MM.1S (cell line): ENCODE results near the gene RWDD3.

Source experiments
- DNase-seq: peaks from one replicate; pipeline ENCODE4 v3.0.0-alpha.2; 2015
- H2AFZ ChIP-seq: fragments of 300-600 bp; sonication (generic); 2 replicates; pipeline ENCODE4 v1.6.0; 2016; ENCODE audit warnings: antibody characterized with exemption, low read length
- H3F3A ChIP-seq: fragments of 300-600 bp; sonication (generic); 2 replicates; pipeline ENCODE4 v1.6.1; 2016; ENCODE audit warnings: mild to moderate bottlenecking, antibody characterized with exemption, low read length, moderate library complexity, mixed read lengths; ENCODE audit not compliant: insufficient read depth
- H3K27ac ChIP-seq: fragments of 300-600 bp; sonication (generic); 2 replicates; pipeline ENCODE4 v1.5.1; 2016; ENCODE audit warnings: mild to moderate bottlenecking, low read length
- H3K27me3 ChIP-seq: fragments of 300-600 bp; sonication (generic); replicated peaks from 2 replicates; pipeline ENCODE4 v1.6.0; 2016; ENCODE audit warnings: low read length; ENCODE audit not compliant: insufficient read depth
- H3K36me3 ChIP-seq: fragments of 300-600 bp; sonication (generic); replicated peaks from 2 replicates; pipeline ENCODE4 v1.6.1; 2016; ENCODE audit warnings: mild to moderate bottlenecking, low read length, mixed read lengths; ENCODE audit not compliant: insufficient read depth
- H3K4me1 ChIP-seq: fragments of 300-600 bp; sonication (generic); 2 replicates; pipeline ENCODE4 v1.6.1; 2016; ENCODE audit warnings: low read length, mixed read lengths
- H3K4me2 ChIP-seq: fragments of 300-600 bp; sonication (generic); 2 replicates; pipeline ENCODE4 v1.6.0; 2016; ENCODE audit warnings: low read depth, low read length
- H3K4me3 ChIP-seq: fragments of 300-600 bp; sonication (generic); 2 replicates; pipeline ENCODE4 v1.5.1; 2016; ENCODE audit warnings: low read length, mixed read lengths
- H3K79me2 ChIP-seq: fragments of 300-600 bp; sonication (generic); 2 replicates; pipeline ENCODE4 v1.6.1; 2016; ENCODE audit warnings: mixed run types, low read length, mixed read lengths
- H3K9ac ChIP-seq: fragments of 300-600 bp; sonication (generic); 2 replicates; pipeline ENCODE4 v1.6.1; 2016; ENCODE audit warnings: low read length, mixed read lengths
- H3K9me2 ChIP-seq: fragments of 300-600 bp; sonication (generic); replicated peaks from 2 replicates; pipeline ENCODE4 v1.6.1; 2016; ENCODE audit warnings: mild to moderate bottlenecking, low read length, mixed read lengths; ENCODE audit not compliant: insufficient read depth
- H3K9me3 ChIP-seq: fragments of 300-600 bp; sonication (generic); replicated peaks from 2 replicates; pipeline ENCODE4 v1.6.1; 2016; ENCODE audit warnings: mild to moderate bottlenecking, low read length, mixed read lengths; ENCODE audit not compliant: insufficient read depth
- H4K20me1 ChIP-seq: fragments of 300-600 bp; sonication (generic); 2 replicates; pipeline ENCODE4 v1.6.1; 2016; ENCODE audit warnings: mild to moderate bottlenecking, low read length, moderate library complexity, mixed read lengths; ENCODE audit not compliant: insufficient read depth
- EZH2 ChIP-seq: fragments of 300-600 bp; sonication (generic); optimal IDR thresholded peaks from 2 replicates; pipeline ENCODE3; 2017; ENCODE audit warnings: low read depth, mild to moderate bottlenecking, antibody characterized with exemption, low read length, mixed read lengths
- EZH2phosphoT487 ChIP-seq: fragments of 300-600 bp; sonication (generic); IDR thresholded peaks from 2 replicates; pipeline ENCODE4 v1.6.1; 2018; ENCODE audit warnings: antibody characterized with exemption, low read length
- TF ChIP-seq, protein P1 (sequence below): fragments of 300-600 bp; sonication (generic); IDR thresholded peaks from 2 replicates; pipeline ENCODE4 v1.5.1; 2016; ENCODE audit warnings: antibody characterized with exemption, low read length, mixed read lengths

The RWDD3 gene

DNA sequence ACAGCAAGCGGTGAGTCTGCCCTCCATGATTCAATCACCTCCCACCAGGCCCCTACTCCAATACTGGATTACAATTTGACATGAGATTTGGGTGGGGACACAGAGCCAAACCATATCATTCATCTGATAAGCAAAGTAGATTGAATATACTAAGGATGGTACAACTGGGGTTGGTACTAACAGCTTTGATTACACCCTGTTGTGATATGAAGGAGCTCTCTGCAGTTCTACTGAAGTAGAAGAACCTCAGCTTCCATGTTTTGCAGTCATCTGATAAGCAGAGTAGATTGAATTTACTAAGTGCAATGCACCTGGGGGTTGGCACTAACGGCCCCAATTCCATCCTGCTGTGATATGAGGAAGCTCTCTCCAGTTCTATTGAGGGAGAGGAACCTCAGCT is 31.1 kb downstream of the RWDD3 start:
- no peaks in the 10 kb centered on the region for H3K9me2 ChIP-seq
- H3K27ac ChIP-seq, result no peak overlapping the region
- H2AFZ ChIP-seq, result no peak overlapping the region
- no peak overlapping the region for H3K9ac ChIP-seq
- no peaks in the 10 kb centered on the region for H3F3A ChIP-seq
- no peak for DNase-seq
- H4K20me1 ChIP-seq, result no peaks in the 10 kb centered on the region
- no peaks in the 10 kb centered on the region for H3K9me3 ChIP-seq
- H3K4me3 ChIP-seq, result no peak overlapping the region
- no peaks in the 10 kb centered on the region for H3K36me3 ChIP-seq
- H3K79me2 ChIP-seq, result no peaks in the 10 kb centered on the region
- no peak overlapping the region for H3K4me2 ChIP-seq
- TF ChIP-seq EZH2 (no peak), EZH2phosphoT487 (no peak)
- TF ChIP-seq, protein P1, sequence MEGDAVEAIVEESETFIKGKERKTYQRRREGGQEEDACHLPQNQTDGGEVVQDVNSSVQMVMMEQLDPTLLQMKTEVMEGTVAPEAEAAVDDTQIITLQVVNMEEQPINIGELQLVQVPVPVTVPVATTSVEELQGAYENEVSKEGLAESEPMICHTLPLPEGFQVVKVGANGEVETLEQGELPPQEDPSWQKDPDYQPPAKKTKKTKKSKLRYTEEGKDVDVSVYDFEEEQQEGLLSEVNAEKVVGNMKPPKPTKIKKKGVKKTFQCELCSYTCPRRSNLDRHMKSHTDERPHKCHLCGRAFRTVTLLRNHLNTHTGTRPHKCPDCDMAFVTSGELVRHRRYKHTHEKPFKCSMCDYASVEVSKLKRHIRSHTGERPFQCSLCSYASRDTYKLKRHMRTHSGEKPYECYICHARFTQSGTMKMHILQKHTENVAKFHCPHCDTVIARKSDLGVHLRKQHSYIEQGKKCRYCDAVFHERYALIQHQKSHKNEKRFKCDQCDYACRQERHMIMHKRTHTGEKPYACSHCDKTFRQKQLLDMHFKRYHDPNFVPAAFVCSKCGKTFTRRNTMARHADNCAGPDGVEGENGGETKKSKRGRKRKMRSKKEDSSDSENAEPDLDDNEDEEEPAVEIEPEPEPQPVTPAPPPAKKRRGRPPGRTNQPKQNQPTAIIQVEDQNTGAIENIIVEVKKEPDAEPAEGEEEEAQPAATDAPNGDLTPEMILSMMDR, result no peak
- H3K27me3 ChIP-seq, result no peaks in the 10 kb centered on the region
- H3K4me1 ChIP-seq, result no peaks in the 10 kb centered on the region

DNA sequence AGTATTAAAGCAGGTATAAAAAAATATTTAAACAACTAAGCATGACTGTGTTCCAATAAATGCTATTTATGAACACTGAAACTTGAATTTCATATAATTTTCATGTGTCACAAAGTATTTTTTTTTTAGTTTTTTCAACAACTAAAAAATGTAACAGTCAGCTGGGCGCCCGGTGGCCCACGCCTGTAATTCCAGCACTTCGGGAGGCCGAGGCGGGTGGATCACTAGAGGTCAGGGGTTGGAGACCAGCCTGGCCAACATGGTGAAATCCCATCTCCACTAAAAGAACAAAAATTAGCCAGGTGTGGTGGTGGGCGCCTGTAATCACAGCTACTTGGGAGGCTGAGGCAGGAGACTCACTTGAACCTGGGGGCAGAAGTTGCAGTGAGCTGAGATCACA is 42.4 kb downstream of the RWDD3 start:
- H3F3A ChIP-seq, result no peaks in the 10 kb centered on the region
- no peak for TF ChIP-seq EZH2phosphoT487
- TF ChIP-seq, protein P1, result no peak
- TF ChIP-seq EZH2, result no peak
- no peaks in the 10 kb centered on the region for H3K9me2 ChIP-seq
- no peak overlapping the region for H3K27ac ChIP-seq
- no peak overlapping the region for H2AFZ ChIP-seq
- no peaks in the 10 kb centered on the region for H3K27me3 ChIP-seq
- no peak overlapping the region for H3K4me3 ChIP-seq
- no peaks in the 10 kb centered on the region for H3K9me3 ChIP-seq
- no peaks in the 10 kb centered on the region for H3K4me1 ChIP-seq
- H3K9ac ChIP-seq, result no peak overlapping the region
- no peak for DNase-seq
- H4K20me1 ChIP-seq, result no peaks in the 10 kb centered on the region
- H3K36me3 ChIP-seq, result no peaks in the 10 kb centered on the region
- no peaks in the 10 kb centered on the region for H3K79me2 ChIP-seq
- H3K4me2 ChIP-seq, result no peak overlapping the region

DNA sequence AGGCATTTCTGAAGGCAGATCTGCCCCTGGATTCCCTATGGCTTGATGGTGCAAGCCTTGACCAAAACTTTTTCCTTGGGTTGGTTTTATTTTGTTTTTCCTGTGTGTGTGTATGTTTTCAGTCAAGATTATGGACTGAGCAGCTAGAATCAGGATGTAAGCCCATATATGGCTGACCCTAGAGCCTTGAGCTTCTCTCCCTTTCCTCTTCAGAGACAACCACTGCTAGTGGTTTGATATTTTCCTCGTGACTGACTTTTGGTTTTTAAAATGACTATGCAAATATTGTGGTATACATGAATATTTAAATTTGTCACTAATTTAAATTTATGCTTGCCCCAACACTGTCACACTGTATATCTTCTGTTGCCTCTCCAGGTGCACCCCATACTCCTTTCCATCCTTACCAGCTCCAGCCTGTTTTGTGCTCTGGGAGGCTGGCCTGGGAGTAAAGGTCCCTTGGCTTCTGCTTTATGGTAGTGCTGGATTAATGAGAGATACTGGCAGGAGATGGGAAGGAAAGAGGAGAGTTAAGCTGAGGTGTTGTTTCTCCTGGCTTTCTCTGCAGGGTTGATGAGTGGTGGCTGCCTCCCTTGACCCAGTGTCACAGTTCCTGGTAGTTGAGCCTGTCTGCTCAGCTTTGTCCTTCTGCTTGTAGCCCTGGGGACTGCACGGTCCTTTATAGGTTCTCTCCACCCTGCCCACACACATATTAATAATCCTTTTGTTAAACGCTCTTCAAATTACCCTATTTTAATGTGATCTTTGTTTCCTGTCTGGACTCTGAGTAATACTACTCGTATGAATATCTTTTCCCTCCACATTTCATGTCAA is 44.4 kb downstream of the RWDD3 start:
- H3K9ac ChIP-seq, result no peak overlapping the region
- no peak overlapping the region for H2AFZ ChIP-seq
- no peaks in the 10 kb centered on the region for H3K27me3 ChIP-seq
- H3K4me2 ChIP-seq, result no peak overlapping the region
- H3K9me3 ChIP-seq, result no peaks in the 10 kb centered on the region
- no peaks in the 10 kb centered on the region for H4K20me1 ChIP-seq
- H3K27ac ChIP-seq, result no peak overlapping the region
- H3K4me1 ChIP-seq, result no peaks in the 10 kb centered on the region
- H3F3A ChIP-seq, result no peaks in the 10 kb centered on the region
- no peaks in the 10 kb centered on the region for H3K36me3 ChIP-seq
- no peak for TF ChIP-seq EZH2phosphoT487
- TF ChIP-seq, protein P1, result no peak
- TF ChIP-seq EZH2, result no peak
- H3K79me2 ChIP-seq, result no peaks in the 10 kb centered on the region
- no peak for DNase-seq
- H3K9me2 ChIP-seq, result no peaks in the 10 kb centered on the region
- H3K4me3 ChIP-seq, result no peak overlapping the region
